Activated T-cell treated with anti-CD3 and anti-CD28 coated beads, Interleukin-2, amount 50 U/mL, for 24 hours (primary cell): ENCODE measurements around the gene BICD1.
A peak's percentile ranks its signal among the peaks of the same experiment; 100 is the strongest.
"Not testable (repeated sequence)": the region's sequence is repeated elsewhere in the genome, so short reads cannot be mapped to it uniquely, and the experiment has no call there.

ENCODE experiments used
- DNase-seq: peaks from one replicate; pipeline ENCODE4 v3.0.0-alpha.2; 2020
- H3K27ac Mint-ChIP-seq: 2 replicates; pipeline ENCODE4 v1.8.0; 2020; ENCODE audit warnings: mild to moderate bottlenecking, mixed read lengths
- H3K27me3 Mint-ChIP-seq: 2 replicates; pipeline ENCODE4 v1.8.0; 2020; ENCODE audit warnings: mixed read lengths
- H3K36me3 Mint-ChIP-seq: 2 replicates; pipeline ENCODE4 v1.8.0; 2020; ENCODE audit warnings: low read depth, mixed read lengths
- H3K4me1 Mint-ChIP-seq: 2 replicates; pipeline ENCODE4 v1.8.0; 2020; ENCODE audit warnings: low read depth, mixed read lengths
- H3K4me3 Mint-ChIP-seq: 2 replicates; pipeline ENCODE4 v1.8.0; 2020; ENCODE audit warnings: mild to moderate bottlenecking, moderate library complexity, mixed read lengths
- H3K9me3 Mint-ChIP-seq: 2 replicates; pipeline ENCODE4 v1.8.0; 2020; ENCODE audit warnings: mixed read lengths

BICD1 gene

DNA sequence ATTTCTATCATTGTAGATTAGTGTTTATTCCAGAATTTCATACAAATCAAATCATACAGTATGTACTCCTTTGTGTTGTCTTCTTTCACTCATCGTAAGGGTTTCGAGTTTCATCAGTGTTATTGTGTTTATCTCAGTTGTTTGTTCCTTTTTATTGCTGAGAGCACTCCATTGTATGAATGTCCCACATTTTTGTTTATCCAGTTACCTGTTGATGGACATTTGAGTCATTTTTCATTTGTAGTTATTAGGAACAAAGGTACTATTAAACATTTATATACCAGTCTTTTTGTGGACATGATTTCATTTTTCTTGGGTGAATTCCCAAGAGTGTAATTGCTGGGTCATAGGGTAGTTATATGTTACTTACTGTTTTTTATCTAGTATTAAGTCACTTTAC, 70.0 kb downstream of the BICD1 start:
- Mint-ChIP-seq H3K9me3 (no peaks in the 10 kb centered on the region), H3K36me3 (peaks cover 5% of the 10 kb centered on the region), H3K4me3 (no peak overlapping the region), H3K27ac (no peak overlapping the region), H3K4me1 (no peaks in the 10 kb centered on the region), H3K27me3 (no peaks in the 10 kb centered on the region)
- no peak for DNase-seq

DNA sequence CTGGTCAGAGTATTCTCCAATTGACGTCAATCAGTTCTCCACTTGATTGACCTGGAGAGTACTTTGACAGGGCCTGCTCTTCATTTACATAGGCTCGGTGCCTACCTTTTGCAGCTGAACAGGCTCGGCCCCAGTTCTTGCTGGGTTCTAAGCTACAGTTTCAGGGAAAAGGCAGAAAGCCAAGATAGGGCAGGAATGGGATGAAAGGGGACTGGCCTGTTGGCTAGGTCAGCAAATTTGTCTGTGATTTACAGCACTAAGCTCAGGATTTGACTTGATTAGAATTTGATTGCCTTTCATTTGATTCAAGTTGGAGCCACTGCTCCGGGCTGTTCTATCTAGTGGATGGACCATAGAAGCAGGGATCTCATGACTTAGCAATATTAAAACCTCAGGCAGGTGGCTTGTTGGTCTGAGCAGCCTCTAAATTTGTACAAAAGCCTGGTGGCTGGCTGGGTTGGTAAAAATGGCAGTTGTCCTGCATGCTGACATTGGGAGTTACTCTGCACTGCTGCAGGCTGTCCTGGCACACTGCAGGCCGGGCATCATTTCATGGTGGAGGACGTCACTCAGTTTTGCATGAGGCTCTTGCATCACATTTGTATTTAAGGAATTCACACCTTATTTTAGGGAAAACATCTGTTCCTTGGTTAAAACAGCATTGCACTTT, 71.8 kb downstream of the BICD1 start:
- Mint-ChIP-seq H3K36me3 (peaks cover 3% of the 10 kb centered on the region), H3K27me3 (no peaks in the 10 kb centered on the region), H3K27ac (no peak overlapping the region), H3K4me3 (no peak overlapping the region), H3K9me3 (no peaks in the 10 kb centered on the region), H3K4me1 (no peaks in the 10 kb centered on the region)
- no peak for DNase-seq

DNA sequence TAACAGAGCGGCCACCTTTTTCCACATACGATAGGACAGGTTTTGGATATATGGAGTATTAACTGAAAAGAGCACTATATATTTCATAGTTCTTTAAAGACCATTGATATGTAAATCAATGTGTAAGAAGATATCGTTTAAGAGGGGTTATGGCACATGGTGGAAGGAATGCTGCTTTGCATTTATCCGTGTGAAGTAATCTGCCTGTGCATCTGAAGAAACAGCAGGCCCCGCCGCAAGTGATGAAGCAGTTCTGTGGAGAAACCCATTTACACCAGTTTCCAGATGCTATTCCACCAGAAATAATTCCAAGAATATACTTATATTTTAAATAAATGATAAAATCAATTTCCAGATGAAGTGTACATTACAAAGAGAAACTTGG, 72.4 kb downstream of the BICD1 start:
- H3K4me1 Mint-ChIP-seq = no peaks in the 10 kb centered on the region
- H3K27ac Mint-ChIP-seq = no peak overlapping the region
- DNase-seq = no peak
- H3K27me3 Mint-ChIP-seq = no peaks in the 10 kb centered on the region
- peaks cover 3% of the 10 kb centered on the region for H3K36me3 Mint-ChIP-seq
- no peak overlapping the region for H3K4me3 Mint-ChIP-seq
- H3K9me3 Mint-ChIP-seq = no peaks in the 10 kb centered on the region

DNA sequence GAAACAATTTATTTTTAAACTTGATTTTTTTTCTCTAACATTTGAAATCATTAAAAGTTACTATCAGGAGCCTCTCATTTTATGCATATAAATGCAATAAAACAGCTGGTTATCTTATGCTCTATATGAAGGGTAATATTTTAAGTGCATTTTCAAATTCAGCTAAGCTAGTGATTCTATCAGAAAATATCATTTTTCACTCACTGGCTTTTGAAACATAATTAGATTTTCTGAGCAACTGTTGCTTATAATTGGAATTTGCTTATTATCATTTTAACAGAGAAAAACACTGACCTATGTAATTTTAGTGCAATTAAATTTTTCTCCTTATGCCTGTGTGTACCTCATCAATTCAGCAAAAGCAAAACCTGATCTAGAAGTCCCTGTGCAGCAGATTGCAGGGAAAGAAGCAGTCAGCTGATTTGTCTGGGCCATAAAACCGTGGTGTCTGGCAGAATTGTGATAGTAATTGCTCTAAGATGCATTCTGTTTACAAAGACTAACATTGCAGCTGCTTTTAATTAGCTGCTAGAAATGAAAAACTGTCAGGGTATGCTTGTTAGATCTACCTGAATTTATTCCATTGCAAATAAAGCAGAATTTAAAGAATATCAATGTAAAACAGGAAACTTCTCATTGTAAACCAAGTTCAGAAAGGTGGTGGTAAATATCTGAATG, 75.0 kb downstream of the BICD1 start:
- Mint-ChIP-seq H3K4me1 (no peaks in the 10 kb centered on the region), H3K4me3 (no peak overlapping the region), H3K27ac (no peak overlapping the region), H3K27me3 (no peaks in the 10 kb centered on the region), H3K36me3 (peaks cover 6% of the 10 kb centered on the region), H3K9me3 (no peaks in the 10 kb centered on the region)
- DNase-seq = no peak

DNA sequence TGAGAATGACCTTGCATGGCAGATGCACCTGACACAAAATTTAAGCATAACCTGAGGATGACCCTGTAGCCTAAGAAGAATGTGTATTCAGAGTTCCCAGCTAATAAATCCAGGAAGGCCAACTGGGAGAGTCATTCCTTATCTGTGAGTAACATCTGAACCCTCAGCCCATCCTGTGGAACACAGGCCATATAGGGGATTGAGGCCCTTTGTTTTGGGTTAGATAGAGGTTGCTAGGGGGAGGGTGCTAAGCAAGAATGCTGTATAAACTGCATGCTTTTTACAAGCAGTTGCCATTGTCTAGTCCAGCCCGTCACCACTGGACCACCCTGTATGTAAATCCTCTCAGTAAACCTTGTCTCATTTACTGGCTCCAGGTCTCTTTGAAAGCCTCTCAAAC, 77.0 kb downstream of the BICD1 start:
- DNase-seq = no peak
- no peaks in the 10 kb centered on the region for H3K9me3 Mint-ChIP-seq
- H3K36me3 Mint-ChIP-seq = peaks cover 14% of the 10 kb centered on the region
- no peak overlapping the region for H3K27ac Mint-ChIP-seq
- no peaks in the 10 kb centered on the region for H3K27me3 Mint-ChIP-seq
- no peak overlapping the region for H3K4me3 Mint-ChIP-seq
- no peaks in the 10 kb centered on the region for H3K4me1 Mint-ChIP-seq

DNA sequence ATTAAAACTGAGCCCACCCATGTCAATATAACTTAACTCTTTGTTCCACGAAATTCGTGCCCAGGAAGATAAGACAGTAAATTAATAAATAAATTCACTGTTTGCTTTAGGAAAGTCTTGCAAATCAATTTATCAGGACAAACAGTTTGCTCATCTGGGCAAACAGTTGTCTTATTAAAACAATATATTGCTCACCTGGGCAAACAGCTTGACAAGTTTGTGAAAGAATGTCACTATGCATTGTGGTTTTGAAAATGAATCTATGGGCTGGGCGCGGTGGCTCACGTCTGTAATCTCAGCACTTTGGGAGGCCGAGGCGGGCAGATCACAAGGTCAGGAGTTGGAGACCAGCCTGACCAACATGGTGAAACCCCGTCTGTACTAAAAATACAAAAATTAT, 80.5 kb downstream of the BICD1 start:
- not testable (repeated sequence) for DNase-seq, H3K27ac Mint-ChIP-seq, H3K4me1 Mint-ChIP-seq, H3K4me3 Mint-ChIP-seq, H3K27me3 Mint-ChIP-seq, H3K9me3 Mint-ChIP-seq
- H3K36me3 Mint-ChIP-seq = peaks cover 15% of the 10 kb centered on the region

DNA sequence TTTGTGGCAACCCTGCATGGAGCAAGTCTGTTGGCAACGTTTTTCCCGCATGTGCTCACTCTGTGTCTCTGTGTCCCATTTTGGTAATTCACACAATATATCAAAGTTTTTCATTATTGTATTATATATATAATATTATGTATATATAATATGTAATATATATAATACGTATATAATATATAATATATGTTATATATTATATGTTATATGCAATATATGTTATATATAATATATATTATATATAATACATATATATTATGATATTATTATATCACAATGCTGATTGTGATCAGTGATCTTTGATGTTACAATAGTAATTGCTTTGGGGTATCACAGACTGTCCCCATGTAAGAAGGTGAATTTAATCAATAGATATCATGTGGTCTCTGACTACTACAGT, 84.8 kb downstream of the BICD1 start:
- no peaks in the 10 kb centered on the region for H3K27me3 Mint-ChIP-seq
- no peak for DNase-seq
- no peak overlapping the region for H3K27ac Mint-ChIP-seq
- no peak overlapping the region for H3K4me3 Mint-ChIP-seq
- H3K4me1 Mint-ChIP-seq = peaks cover 4% of the 10 kb centered on the region
- peaks cover 34% of the 10 kb centered on the region for H3K36me3 Mint-ChIP-seq
- H3K9me3 Mint-ChIP-seq = peaks cover 32% of the 10 kb centered on the region

DNA sequence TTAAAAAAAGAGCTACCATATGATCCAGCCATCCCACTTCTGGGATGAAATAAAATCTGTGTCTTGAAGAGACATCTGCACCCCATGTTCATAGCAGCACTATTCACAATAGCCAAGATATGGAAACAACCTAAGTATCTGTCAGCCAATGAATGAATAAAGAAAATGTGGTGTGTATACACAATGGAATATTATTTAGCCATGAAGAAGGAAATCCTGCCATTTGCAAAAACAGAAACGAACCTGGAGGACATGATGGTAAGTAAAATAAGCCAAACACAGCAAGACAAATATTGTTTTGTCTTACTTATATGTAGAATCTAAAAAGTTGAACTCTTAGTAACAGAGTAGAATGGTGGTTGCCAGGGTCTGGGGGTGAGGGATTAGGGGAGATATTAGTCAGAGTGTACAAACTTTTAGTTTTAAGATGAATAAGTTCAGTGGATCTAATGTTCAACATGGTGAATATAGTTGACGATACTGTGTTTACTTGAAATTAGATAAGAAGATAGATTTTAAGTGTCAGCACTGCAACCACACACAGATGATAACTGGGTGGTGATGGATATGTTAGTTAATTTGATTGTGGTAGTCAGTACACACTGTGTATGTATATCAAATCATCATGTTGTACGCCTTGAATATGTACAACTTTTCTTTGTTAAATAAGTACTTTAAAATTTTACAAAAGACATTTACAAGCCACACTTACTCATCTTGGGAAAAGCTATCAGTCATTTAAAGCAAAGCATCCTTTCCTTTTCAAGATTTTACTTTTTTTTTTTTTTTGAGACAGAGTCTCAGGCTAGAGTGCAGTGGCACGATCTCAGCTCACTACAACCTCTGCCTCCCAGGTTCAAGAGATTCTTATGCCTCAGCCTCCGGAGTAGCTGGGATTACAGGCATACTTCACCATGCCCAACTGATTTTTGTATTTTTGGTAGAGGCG, 89.9 kb downstream of the BICD1 start:
- no peaks in the 10 kb centered on the region for H3K27me3 Mint-ChIP-seq
- no peak for DNase-seq
- H3K4me3 Mint-ChIP-seq = no peak overlapping the region
- peaks cover 16% of the 10 kb centered on the region for H3K4me1 Mint-ChIP-seq
- peaks cover 24% of the 10 kb centered on the region for H3K36me3 Mint-ChIP-seq
- H3K27ac Mint-ChIP-seq = peak overlapping the region; percentile 18
- peaks cover 33% of the 10 kb centered on the region for H3K9me3 Mint-ChIP-seq

DNA sequence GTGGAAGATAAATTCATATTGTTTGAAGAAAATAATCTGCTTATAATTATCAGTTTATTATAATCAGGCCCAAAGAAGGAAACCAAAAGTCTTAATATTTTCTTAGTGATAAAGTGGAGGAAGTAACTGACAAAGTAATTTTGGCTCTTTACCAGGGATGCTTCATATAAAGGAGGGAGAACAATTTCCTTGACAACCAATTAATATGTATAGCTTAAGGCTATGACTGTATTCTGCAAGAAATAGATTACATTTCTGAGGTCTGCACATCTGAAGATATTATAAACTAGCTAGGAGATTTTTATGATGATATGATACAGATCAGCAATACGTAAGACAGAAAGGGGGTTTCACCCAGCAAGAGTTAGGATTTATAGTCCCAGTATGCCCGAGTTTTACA, 90.8 kb downstream of the BICD1 start:
- no peak for DNase-seq
- peaks cover 24% of the 10 kb centered on the region for H3K36me3 Mint-ChIP-seq
- H3K9me3 Mint-ChIP-seq = peaks cover 33% of the 10 kb centered on the region
- H3K27me3 Mint-ChIP-seq = no peaks in the 10 kb centered on the region
- H3K4me1 Mint-ChIP-seq = peaks cover 16% of the 10 kb centered on the region
- no peak overlapping the region for H3K27ac Mint-ChIP-seq
- no peak overlapping the region for H3K4me3 Mint-ChIP-seq

DNA sequence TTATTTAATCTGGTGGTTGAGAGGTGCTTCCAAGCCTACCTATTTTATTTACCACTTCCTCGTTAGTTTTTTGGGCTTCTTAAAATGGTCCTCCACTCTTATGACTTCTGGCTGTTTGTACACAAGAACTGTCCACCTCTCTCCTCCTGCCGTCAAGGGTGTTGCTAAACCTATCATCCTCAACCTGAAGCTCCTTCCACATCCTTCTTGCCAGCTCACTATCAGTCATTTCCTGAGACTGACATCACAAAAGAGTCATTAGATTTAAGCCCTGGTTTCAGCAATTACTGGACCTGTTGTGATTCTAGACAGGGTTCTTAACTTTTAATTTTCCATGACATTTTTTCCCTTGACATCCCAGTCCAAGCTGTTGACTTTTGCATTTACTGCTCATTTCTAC, 91.9 kb downstream of the BICD1 start:
- Mint-ChIP-seq H3K36me3 (peaks cover 14% of the 10 kb centered on the region), H3K4me3 (no peak overlapping the region), H3K27ac (peak overlapping the region; percentile 0), H3K9me3 (peaks cover 23% of the 10 kb centered on the region), H3K4me1 (peaks cover 16% of the 10 kb centered on the region), H3K27me3 (no peaks in the 10 kb centered on the region)
- DNase-seq = no peak

DNA sequence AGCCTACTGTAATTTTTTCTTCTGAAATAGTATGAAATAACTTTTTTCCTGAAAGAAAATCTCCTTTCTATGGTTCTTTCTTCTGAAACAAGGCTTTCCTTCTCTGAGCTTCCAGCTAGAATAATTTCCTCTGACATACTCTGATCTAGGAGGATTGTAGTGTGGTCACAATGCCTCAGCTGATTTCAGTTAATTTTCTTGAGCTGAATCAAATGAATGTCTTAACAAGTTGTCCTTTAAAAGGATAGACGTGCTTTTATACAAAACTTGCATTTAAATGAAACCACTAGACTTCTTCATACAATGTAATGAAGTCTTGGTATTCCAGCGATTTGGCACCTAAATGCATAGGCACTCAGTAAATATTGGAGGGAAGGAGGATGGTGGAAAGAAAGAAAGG, 94.4 kb downstream of the BICD1 start:
- Mint-ChIP-seq H3K9me3 (peaks cover 4% of the 10 kb centered on the region), H3K4me1 (peaks cover 22% of the 10 kb centered on the region), H3K27ac (no peak overlapping the region), H3K4me3 (no peak overlapping the region), H3K36me3 (peaks cover 4% of the 10 kb centered on the region), H3K27me3 (no peaks in the 10 kb centered on the region)
- DNase-seq = no peak

DNA sequence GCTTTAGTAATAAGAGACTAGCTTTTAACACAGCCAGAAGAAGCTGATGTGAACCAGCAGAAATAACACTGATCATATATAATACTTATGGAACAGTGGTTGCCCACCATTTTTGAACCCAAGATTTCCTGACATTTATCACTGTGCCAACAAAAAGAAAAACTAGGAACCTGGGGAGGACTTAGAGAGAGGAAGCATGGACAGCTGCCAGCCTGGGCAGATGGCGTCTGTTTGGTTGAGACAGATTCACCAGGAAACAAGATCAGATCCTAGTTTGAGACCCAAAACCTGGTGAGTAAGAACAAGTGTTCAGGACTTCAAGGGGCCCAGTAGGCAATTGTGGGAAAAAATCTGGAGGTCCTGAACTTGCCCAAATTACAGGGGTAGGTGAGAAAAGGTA, 95.3 kb downstream of the BICD1 start:
- no peak overlapping the region for H3K4me3 Mint-ChIP-seq
- H3K4me1 Mint-ChIP-seq = peaks cover 16% of the 10 kb centered on the region
- no peak overlapping the region for H3K27ac Mint-ChIP-seq
- peaks cover 2% of the 10 kb centered on the region for H3K36me3 Mint-ChIP-seq
- H3K27me3 Mint-ChIP-seq = no peaks in the 10 kb centered on the region
- no peak for DNase-seq
- no peaks in the 10 kb centered on the region for H3K9me3 Mint-ChIP-seq

DNA sequence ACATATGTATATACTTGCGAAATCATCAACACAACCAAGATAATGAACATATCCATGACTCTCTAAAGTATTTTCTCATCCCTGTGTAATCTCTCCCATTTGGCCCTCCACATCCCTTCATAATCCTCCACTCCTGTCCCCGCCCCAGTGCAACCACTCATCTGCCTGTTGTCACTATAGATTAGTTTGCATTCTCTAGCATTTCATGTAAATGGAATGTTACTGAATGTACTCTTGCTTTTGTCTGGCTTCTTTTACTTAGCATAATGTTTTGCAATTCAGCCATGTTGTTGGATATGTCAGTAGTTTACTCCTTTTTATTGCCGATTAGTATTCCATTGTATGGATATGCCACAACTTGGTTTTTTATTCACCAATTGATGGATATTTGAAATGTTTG, 99.1 kb downstream of the BICD1 start:
- Mint-ChIP-seq H3K27ac (no peak overlapping the region), H3K27me3 (no peaks in the 10 kb centered on the region), H3K4me1 (peaks cover 9% of the 10 kb centered on the region), H3K36me3 (peaks cover 2% of the 10 kb centered on the region), H3K9me3 (no peaks in the 10 kb centered on the region), H3K4me3 (no peak overlapping the region)
- DNase-seq = no peak

DNA sequence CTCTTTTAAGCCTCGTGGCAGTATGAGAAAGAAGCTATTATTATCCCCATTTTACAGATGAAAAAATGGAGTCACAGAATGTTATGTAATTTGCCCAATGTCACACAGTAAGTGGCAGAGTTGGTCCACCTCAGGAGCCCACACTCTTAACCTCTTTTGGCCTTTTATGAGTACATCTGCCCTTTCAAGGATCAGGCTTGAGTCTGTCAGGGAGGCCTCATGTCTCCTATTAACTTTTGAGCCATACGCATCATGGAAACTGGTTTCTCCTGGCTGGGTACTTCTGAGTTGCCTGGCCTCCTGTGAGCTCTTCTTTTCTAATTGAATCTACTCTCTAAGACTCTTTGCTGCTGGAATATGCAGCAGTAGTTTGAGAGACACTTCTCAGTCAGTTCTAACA, 101.7 kb downstream of the BICD1 start:
- H3K9me3 Mint-ChIP-seq = no peaks in the 10 kb centered on the region
- DNase-seq = no peak
- H3K4me1 Mint-ChIP-seq = peaks cover 9% of the 10 kb centered on the region
- no peak overlapping the region for H3K4me3 Mint-ChIP-seq
- H3K27me3 Mint-ChIP-seq = no peaks in the 10 kb centered on the region
- H3K36me3 Mint-ChIP-seq = peaks cover 2% of the 10 kb centered on the region
- no peak overlapping the region for H3K27ac Mint-ChIP-seq
